DND-41 (cell line): Measurements from ENCODE around the gene OVOL2.

Experiments
- ATAC-seq: fragments of 200-7000 bp; cut with Tn5 transposase; 3 replicates; pipeline ENCODE4 v1.9.1; 2021; ENCODE audit warnings: low read depth; ENCODE audit not compliant: insufficient read depth
- DNase-seq: peaks from one replicate; pipeline ENCODE4 v3.0.0-alpha.2; 2020
- H2AFZ ChIP-seq: 2 replicates; pipeline ENCODE4 v1.6.0; 2012; ENCODE audit warnings: low read depth, low read length
- H3K27ac ChIP-seq: 2 replicates; pipeline ENCODE4 v1.5.1; 2012; ENCODE audit warnings: low read length, inconsistent platforms
- H3K27me3 ChIP-seq: fragments of 200-600 bp; sonication (generic); 2 replicates; pipeline ENCODE4 v1.6.0; 2012; ENCODE audit warnings: low read length, mild to moderate bottlenecking, inconsistent platforms; ENCODE audit not compliant: insufficient read depth, poor library complexity
- H3K36me3 ChIP-seq: 2 replicates; pipeline ENCODE4 v1.5.1; 2012; ENCODE audit warnings: low read length, inconsistent platforms; ENCODE audit not compliant: insufficient read depth
- H3K4me1 ChIP-seq: 2 replicates; pipeline ENCODE4 v1.5.1; 2012; ENCODE audit warnings: mild to moderate bottlenecking, low read length; ENCODE audit not compliant: insufficient read depth
- H3K4me2 ChIP-seq: 2 replicates; pipeline ENCODE4 v1.6.0; 2012; ENCODE audit warnings: mild to moderate bottlenecking, moderate library complexity, low read length, inconsistent platforms; ENCODE audit not compliant: insufficient read depth
- H3K4me3 ChIP-seq, 2 experiments: fragments of 200-600 bp in 1 of 2; shearing (Covaris generic) in 1 of 2; 2 replicates each; pipeline ENCODE4 v1.5.1; 2012 to 2016; ENCODE audit warnings: inconsistent platforms in 2 of 2, low read length in 2 of 2, mild to moderate bottlenecking in 2 of 2, low read depth in 1 of 2, moderate library complexity in 1 of 2
- H3K79me2 ChIP-seq: 2 replicates; pipeline ENCODE4 v1.6.0; 2012; ENCODE audit warnings: low read length, inconsistent platforms; ENCODE audit not compliant: insufficient read depth
- H3K9ac ChIP-seq: 2 replicates; pipeline ENCODE4 v1.6.0; 2012; ENCODE audit warnings: low read depth, mild to moderate bottlenecking, inconsistent platforms, low read length, moderate library complexity
- H3K9me3 ChIP-seq: 2 replicates; pipeline ENCODE4 v1.5.1; 2012; ENCODE audit warnings: low read length, moderate library complexity, mild to moderate bottlenecking, inconsistent platforms; ENCODE audit not compliant: insufficient read depth, severe bottlenecking
- H4K20me1 ChIP-seq: 2 replicates; pipeline ENCODE4 v1.6.0; 2012; ENCODE audit warnings: low read length; ENCODE audit not compliant: insufficient read depth
- CTCF ChIP-seq: IDR thresholded peaks from 2 replicates; pipeline ENCODE4 v1.5.1; 2012; ENCODE audit warnings: borderline replicate concordance, low read length, moderate library complexity, mild to moderate bottlenecking; ENCODE audit not compliant: poor library complexity, severe bottlenecking; ENCODE audit errors: extremely low read depth
- EZH2 ChIP-seq: IDR thresholded peaks from 3 replicates; pipeline ENCODE4 v1.6.1; 2012; ENCODE audit warnings: borderline replicate concordance, low read depth, mild to moderate bottlenecking, moderate library complexity, low read length, inconsistent platforms; ENCODE audit not compliant: severe bottlenecking

The OVOL2 gene

GRCh38 chr20:18003897-18004296 lies 53.8 kb downstream of the OVOL2 start:
- H4K20me1 ChIP-seq = no peaks in the 10 kb centered on the region; the same call in 1 of the 2 replicates
- H3K27ac ChIP-seq = no peak overlapping the region
- no peaks in the 10 kb centered on the region for H3K79me2 ChIP-seq
- H3K36me3 ChIP-seq = no peaks in the 10 kb centered on the region
- DNase-seq (no peak), ATAC-seq (no peak)
- H3K4me2 ChIP-seq = no peak overlapping the region
- H3K4me1 ChIP-seq = no peaks in the 10 kb centered on the region
- TF ChIP-seq CTCF = no peak
- TF ChIP-seq EZH2 = no peak
- no peaks in the 10 kb centered on the region for H3K27me3 ChIP-seq
- no peak overlapping the region for H3K9ac ChIP-seq
- H3K9me3 ChIP-seq = no peaks in the 10 kb centered on the region
- no peak overlapping the region for H2AFZ ChIP-seq
- no peak overlapping the region for H3K4me3 ChIP-seq

GRCh38 chr20:18001131-18001921 lies 56.4 kb downstream of the OVOL2 start:
- Histone ChIP-seq H3K36me3 (no peaks in the 10 kb centered on the region), H3K27ac (no peak overlapping the region), H3K4me2 (no peak overlapping the region), H3K9me3 (no peaks in the 10 kb centered on the region), H3K4me3 (no peak overlapping the region), H3K79me2 (no peaks in the 10 kb centered on the region), H3K9ac (no peak overlapping the region), H3K27me3 (no peaks in the 10 kb centered on the region), H4K20me1 (no peaks in the 10 kb centered on the region), H2AFZ (no peak overlapping the region), H3K4me1 (no peaks in the 10 kb centered on the region)
- ATAC-seq (no peak), DNase-seq (no peak)
- TF ChIP-seq EZH2 (no peak), CTCF (no peak)

- no peak overlapping the region for H2AFZ ChIP-seq
- H3K4me2 ChIP-seq = no peak overlapping the region
- no peaks in the 10 kb centered on the region for H3K79me2 ChIP-seq
- H4K20me1 ChIP-seq = no peaks in the 10 kb centered on the region
- TF ChIP-seq EZH2 (no peak), CTCF (no peak)
- no peaks in the 10 kb centered on the region for H3K27me3 ChIP-seq
- no peak for DNase-seq
- H3K9me3 ChIP-seq = no peaks in the 10 kb centered on the region
- no peak overlapping the region for H3K4me3 ChIP-seq
- H3K27ac ChIP-seq = no peak overlapping the region
- H3K9ac ChIP-seq = no peak overlapping the region
- ATAC-seq = no peak
- no peaks in the 10 kb centered on the region for H3K36me3 ChIP-seq
- H3K4me1 ChIP-seq = no peaks in the 10 kb centered on the region
Measured at GRCh38 chr20:17999566-17999965, 58.1 kb downstream of the OVOL2 start.
